ENCODE data around the gene NYNRIN. TPM values are rescaled to one million over a fixed set of nuclear protein-coding genes. Genes with fewer than 3 reads are reported as not detected.

Gene NYNRIN
- total and polyA plus RNA-seq, 2 of the 4 experiments (the other 2 are of a cell fraction), result 2.2 to 5.4 TPM

GRCh38 chr14:24427537-24428508 is 29.0 kb downstream of the NYNRIN start:
- in situ Hi-C loops (cut with MboI; ENCODE audit: low sequenced_read_pairs), result loop anchor here (25.0 kb wide), 1 partner anchor 1116 kb away; the partner anchor contains the start of genes BCL2L2, PABPN1 and PPP1R3E
- Histone ChIP-seq H3K4me3 (ENCODE audit: insufficient read depth, low read depth, low read length) (no peak overlapping the region), H2AK9ac (replicated peaks; ENCODE audit: low read depth, low read length, poor library complexity) (peak overlapping the region; percentile 45), H4K20me1 (ENCODE audit: insufficient read depth, low read length) (peaks cover 19% of the 10 kb centered on the region), H3K14ac (replicated peaks; ENCODE audit: low read depth, low read length) (no peak overlapping the region), H2AFZ (replicated peaks; ENCODE audit: low read length, poor library complexity) (no peak overlapping the region), H3K27ac (ENCODE audit: insufficient read depth, low read length) (no peak overlapping the region), H3K9ac (ENCODE audit: low read depth, low read length) (no peak overlapping the region), H3K9me1 (ENCODE audit: insufficient read depth, low read length) (peaks cover 5% of the 10 kb centered on the region), H3K9me3 (ENCODE audit: control insufficient read depth, insufficient read depth, low read length) (no peaks in the 10 kb centered on the region), H3K27me3 (ENCODE audit: control insufficient read depth, insufficient read depth, low read length) (peaks cover 5% of the 10 kb centered on the region; the same call in 1 of the 2 replicates), H3K4me1 (ENCODE audit: control insufficient read depth, insufficient read depth, low read length) (peaks cover 18% of the 10 kb centered on the region; the same call in 1 of the 2 replicates), H3K18ac (ENCODE audit: low read depth, low read length) (no peak overlapping the region), H2AK5ac (ENCODE audit: low read depth, low read length) (no peak overlapping the region; the same call in 1 of the 2 replicates), H2BK120ac (ENCODE audit: low read depth, low read length) (no peak overlapping the region), H3K23ac (ENCODE audit: low read depth, low read length) (no peak overlapping the region), H3K4ac (ENCODE audit: low read depth, low read length) (no peak overlapping the region), H2BK20ac (ENCODE audit: low read depth, low read length) (no peak overlapping the region), H4K5ac (ENCODE audit: low read depth, low read length) (no peak overlapping the region), H4K8ac (ENCODE audit: low read depth in 2 of 2, low read length in 2 of 2) (no peak overlapping the region), H2BK15ac (ENCODE audit: low read depth, low read length) (no peak overlapping the region), H3K79me1 (ENCODE audit: low read depth in 1 of 2, low read length in 2 of 2) (peaks cover 12 to 35% of the 10 kb centered on the region in 2 experiments), H3K36me3 (ENCODE audit: control insufficient read depth, insufficient read depth, low read length) (peaks cover 11% of the 10 kb centered on the region; the same call in 1 of the 2 replicates), H4K91ac (ENCODE audit: insufficient read depth, low read depth, low read length) (no peak overlapping the region), H3K56ac (ENCODE audit: extremely low read depth, insufficient read depth, low read length) (no peak overlapping the region), H3K4me2 (ENCODE audit: low read depth, low read length) (no peak overlapping the region), H2BK5ac (ENCODE audit: low read depth, low read length, poor library complexity, severe bottlenecking) (no peak overlapping the region)
- BruUV-seq (replicated peaks), result no TSS peak
- dilution Hi-C loops (cut with HindIII; ENCODE audit: low sequenced_read_pairs, unreplicated experiment), result no loop called here
- POLR2A ChIA-PET (ENCODE audit: unreplicated experiment), result no interaction called here
- 96% methylated on average over 4 of the region's 18 CpGs; no CpG with 5 or more reads in 1 of the 2 experiments for WGBS, 2 experiments (ENCODE audit: extremely low coverage in 2 of 2, insufficient read length in 1 of 2)
- no peak for TF ChIP-seq CEBPB (IDR thresholded peaks at IDR 0.05; ENCODE audit: low read depth, low read length)
- no peak for TF ChIP-seq MAZ (IDR thresholded peaks at IDR 0.05; ENCODE audit: borderline replicate concordance, low read depth, low read length)
- intact Hi-C loops (cut with micrococcal nuclease), result no loop called here
- CTCF ChIA-PET, result no interaction called here
- DNase-seq (no peak), ATAC-seq (ENCODE audit: low read depth) (no peak)

Measured in IMR-90 (cell line).